ENCODE data around the gene GATM. TPM values are rescaled to one million over a fixed set of nuclear protein-coding genes. Genes with fewer than 3 reads are reported as not detected.
"Not testable (repeated sequence)": the region's sequence is repeated elsewhere in the genome, so short reads cannot be mapped to it uniquely, and the experiment has no call there.

Gene GATM
- total RNA-seq, 2 experiments from 2014 or later: 1.5 to 1.6 TPM

GRCh38 chr15:45372041-45372995 lies 6.0 kb downstream of the GATM start:
- Mint-ChIP-seq H3K27me3 (ENCODE audit: low read depth) (peaks cover 28% of the 10 kb centered on the region), H3K27ac (no peak overlapping the region), H3K4me1 (ENCODE audit: low read depth) (peaks cover 13% of the 10 kb centered on the region), H3K9me3 (ENCODE audit: insufficient read depth) (no peaks in the 10 kb centered on the region), H3K36me3 (ENCODE audit: low read depth) (no peaks in the 10 kb centered on the region), H3K4me3 (no peak overlapping the region)
- ChIA-PET CTCF (interaction anchor here (0.9 to 1.7 kb wide), 3 partner anchors 9 to 209 kb away, joined by 3 to 5 read pairs (median 3); no protein-coding TSS in a partner anchor), POLR2A (no interaction called here)
- ATAC-seq (no peak), DNase-seq (no peak)

GRCh38 chr15:45371546-45371945 lies 6.8 kb downstream of the GATM start:
- ChIA-PET POLR2A (no interaction called here), CTCF (interaction anchor here (1.7 kb wide), 1 partner anchor 208 kb away, joined by 5 read pairs; no protein-coding TSS in a partner anchor)
- Mint-ChIP-seq H3K4me1 (ENCODE audit: low read depth) (peaks cover 6% of the 10 kb centered on the region), H3K9me3 (ENCODE audit: insufficient read depth) (no peaks in the 10 kb centered on the region), H3K27me3 (ENCODE audit: low read depth) (peaks cover 21% of the 10 kb centered on the region), H3K27ac (no peak overlapping the region), H3K36me3 (ENCODE audit: low read depth) (no peaks in the 10 kb centered on the region), H3K4me3 (no peak overlapping the region)
- DNase-seq (no peak), ATAC-seq (no peak)

- H3K4me3 Mint-ChIP-seq; H3K36me3 Mint-ChIP-seq (ENCODE audit: low read depth); H3K4me1 Mint-ChIP-seq (ENCODE audit: low read depth); DNase-seq; H3K9me3 Mint-ChIP-seq (ENCODE audit: insufficient read depth); POLR2A ChIA-PET; ATAC-seq; H3K27me3 Mint-ChIP-seq (ENCODE audit: low read depth); H3K27ac Mint-ChIP-seq; CTCF ChIA-PET: not testable (repeated sequence)
Measured at GRCh38 chr15:45370042-45370441, 8.3 kb downstream of the GATM start.

GRCh38 chr15:45367222-45367621 lies 11.1 kb downstream of the GATM start:
- H3K36me3 Mint-ChIP-seq (ENCODE audit: low read depth); H3K9me3 Mint-ChIP-seq (ENCODE audit: insufficient read depth); POLR2A ChIA-PET; ATAC-seq; H3K4me3 Mint-ChIP-seq; DNase-seq; H3K27ac Mint-ChIP-seq; H3K27me3 Mint-ChIP-seq (ENCODE audit: low read depth); H3K4me1 Mint-ChIP-seq (ENCODE audit: low read depth): not testable (repeated sequence)
- CTCF ChIA-PET: interaction anchor here (0.7 to 1.5 kb wide), 3 partner anchors 10 to 32 kb away, joined by 3 to 4 read pairs (median 3); no protein-coding TSS in a partner anchor

- ATAC-seq: no peak
- Mint-ChIP-seq H3K4me1 (ENCODE audit: low read depth) (no peaks in the 10 kb centered on the region), H3K27ac (no peak overlapping the region), H3K9me3 (ENCODE audit: insufficient read depth) (no peaks in the 10 kb centered on the region), H3K36me3 (ENCODE audit: low read depth) (no peaks in the 10 kb centered on the region), H3K27me3 (ENCODE audit: low read depth) (no peaks in the 10 kb centered on the region), H3K4me3 (no peak overlapping the region)
- no peak for DNase-seq
- POLR2A ChIA-PET: no interaction called here
- CTCF ChIA-PET: interaction anchor here (0.7 kb wide), 1 partner anchor 56 kb away, joined by 3 read pairs; no protein-coding TSS in a partner anchor
Measured at GRCh38 chr15:45364271-45364670, 14.1 kb downstream of the GATM start.

GRCh38 chr15:45363801-45364200 lies 14.5 kb downstream of the GATM start:
- ChIA-PET CTCF (interaction anchor here (1.1 to 1.8 kb wide), 2 partner anchors 12 to 159 kb away, joined by 4 to 6 read pairs; no protein-coding TSS in a partner anchor), POLR2A (no interaction called here)
- Mint-ChIP-seq H3K27ac (no peak overlapping the region), H3K36me3 (ENCODE audit: low read depth) (no peaks in the 10 kb centered on the region), H3K4me1 (ENCODE audit: low read depth) (no peaks in the 10 kb centered on the region), H3K4me3 (no peak overlapping the region), H3K27me3 (ENCODE audit: low read depth) (no peaks in the 10 kb centered on the region), H3K9me3 (ENCODE audit: insufficient read depth) (no peaks in the 10 kb centered on the region)
- DNase-seq (no peak), ATAC-seq (no peak)

GRCh38 chr15:45363334-45363733 lies 15.0 kb downstream of the GATM start:
- Mint-ChIP-seq H3K27ac (no peak overlapping the region), H3K4me3 (no peak overlapping the region), H3K36me3 (ENCODE audit: low read depth) (no peaks in the 10 kb centered on the region), H3K9me3 (ENCODE audit: insufficient read depth) (no peaks in the 10 kb centered on the region), H3K27me3 (ENCODE audit: low read depth) (no peaks in the 10 kb centered on the region), H3K4me1 (ENCODE audit: low read depth) (no peaks in the 10 kb centered on the region)
- CTCF ChIA-PET: interaction anchor here (0.7 to 1.8 kb wide), 4 partner anchors 9 to 158 kb away, joined by 3 to 6 read pairs (median 4); no protein-coding TSS in a partner anchor
- ATAC-seq (no peak), DNase-seq (no peak)
- POLR2A ChIA-PET: no interaction called here

GRCh38 chr15:45362419-45362818 lies 15.9 kb downstream of the GATM start:
- CTCF ChIA-PET: interaction anchor here (0.7 to 1.8 kb wide), 3 partner anchors 10 to 37 kb away, joined by 3 to 6 read pairs (median 5); no protein-coding TSS in a partner anchor
- Mint-ChIP-seq H3K36me3 (ENCODE audit: low read depth) (no peaks in the 10 kb centered on the region), H3K27ac (no peak overlapping the region), H3K9me3 (ENCODE audit: insufficient read depth) (no peaks in the 10 kb centered on the region), H3K4me3 (no peak overlapping the region), H3K27me3 (ENCODE audit: low read depth) (no peaks in the 10 kb centered on the region), H3K4me1 (ENCODE audit: low read depth) (no peaks in the 10 kb centered on the region)
- POLR2A ChIA-PET: no interaction called here
- no peak for ATAC-seq
- no peak for DNase-seq

- CTCF ChIA-PET: interaction anchor here (1.4 kb wide), 1 partner anchor 38 kb away, joined by 5 read pairs; no protein-coding TSS in a partner anchor
- Mint-ChIP-seq H3K36me3 (ENCODE audit: low read depth) (no peaks in the 10 kb centered on the region), H3K27me3 (ENCODE audit: low read depth) (no peaks in the 10 kb centered on the region), H3K27ac (no peak overlapping the region), H3K9me3 (ENCODE audit: insufficient read depth) (no peaks in the 10 kb centered on the region), H3K4me3 (no peak overlapping the region), H3K4me1 (ENCODE audit: low read depth) (no peaks in the 10 kb centered on the region)
- ATAC-seq: no peak
- no peak for DNase-seq
- POLR2A ChIA-PET: no interaction called here
Measured at GRCh38 chr15:45361878-45362277, 16.5 kb downstream of the GATM start.

GRCh38 chr15:45355860-45356259 lies 22.5 kb downstream of the GATM start:
- H3K4me3 Mint-ChIP-seq: no peak overlapping the region
- POLR2A ChIA-PET: no interaction called here
- H3K36me3 Mint-ChIP-seq (ENCODE audit: low read depth): no peaks in the 10 kb centered on the region
- DNase-seq (no peak), ATAC-seq (no peak)
- H3K27ac Mint-ChIP-seq: no peak overlapping the region
- H3K9me3 Mint-ChIP-seq (ENCODE audit: insufficient read depth): no peaks in the 10 kb centered on the region
- CTCF ChIA-PET: no interaction called here
- peaks cover 9% of the 10 kb centered on the region for H3K27me3 Mint-ChIP-seq (ENCODE audit: low read depth)
- no peaks in the 10 kb centered on the region for H3K4me1 Mint-ChIP-seq (ENCODE audit: low read depth)

- Mint-ChIP-seq H3K4me1 (ENCODE audit: low read depth) (no peaks in the 10 kb centered on the region), H3K36me3 (ENCODE audit: low read depth) (no peaks in the 10 kb centered on the region), H3K4me3 (no peak overlapping the region), H3K27ac (no peak overlapping the region), H3K9me3 (ENCODE audit: insufficient read depth) (no peaks in the 10 kb centered on the region), H3K27me3 (ENCODE audit: low read depth) (peaks cover 12% of the 10 kb centered on the region)
- ChIA-PET CTCF (no interaction called here), POLR2A (interaction anchor here (0.5 kb wide), 1 partner anchor 274 kb away, joined by 3 read pairs; no protein-coding TSS in a partner anchor)
- DNase-seq (no peak), ATAC-seq (no peak)
Measured at GRCh38 chr15:45354711-45355110, 23.6 kb downstream of the GATM start.

- H3K4me1 Mint-ChIP-seq (ENCODE audit: low read depth): no peaks in the 10 kb centered on the region
- ATAC-seq (no peak), DNase-seq (no peak)
- H3K9me3 Mint-ChIP-seq (ENCODE audit: insufficient read depth): no peaks in the 10 kb centered on the region
- ChIA-PET CTCF (no interaction called here), POLR2A (no interaction called here)
- H3K36me3 Mint-ChIP-seq (ENCODE audit: low read depth): no peaks in the 10 kb centered on the region
- H3K4me3 Mint-ChIP-seq: no peak overlapping the region
- H3K27me3 Mint-ChIP-seq (ENCODE audit: low read depth): peaks cover 30% of the 10 kb centered on the region
- no peak overlapping the region for H3K27ac Mint-ChIP-seq
Measured at GRCh38 chr15:45351227-45351626, 27.1 kb downstream of the GATM start.
